Liver (tissue), 3 donors: ENCODE data around the gene XYLB.

Experiments
- FOXA1 ChIP-seq: IDR thresholded peaks from 2 replicates; pipeline ENCODE4 v1.6.1; 2016; ENCODE audit warnings: antibody characterized with exemption
- GABPA ChIP-seq, 2 donors: IDR thresholded peaks in 1 of 2; conservative IDR thresholded peaks in 1 of 2; 2 replicates each; pipeline ENCODE4 v1.6.1; 2016; ENCODE audit warnings: antibody characterized with exemption in 2 of 2, mild to moderate bottlenecking in 1 of 2, moderate library complexity in 1 of 2
- TF ChIP-seq, protein P1 (sequence below): fragments of 150-350 bp; IDR thresholded peaks from 2 replicates; pipeline ENCODE4 v1.5.1; 2017; ENCODE audit warnings: improper control_type of control experiment, low read depth, low read length; ENCODE audit not compliant: missing input control
- donor health status: healthy.
- donor health status: healthy.

DNA sequence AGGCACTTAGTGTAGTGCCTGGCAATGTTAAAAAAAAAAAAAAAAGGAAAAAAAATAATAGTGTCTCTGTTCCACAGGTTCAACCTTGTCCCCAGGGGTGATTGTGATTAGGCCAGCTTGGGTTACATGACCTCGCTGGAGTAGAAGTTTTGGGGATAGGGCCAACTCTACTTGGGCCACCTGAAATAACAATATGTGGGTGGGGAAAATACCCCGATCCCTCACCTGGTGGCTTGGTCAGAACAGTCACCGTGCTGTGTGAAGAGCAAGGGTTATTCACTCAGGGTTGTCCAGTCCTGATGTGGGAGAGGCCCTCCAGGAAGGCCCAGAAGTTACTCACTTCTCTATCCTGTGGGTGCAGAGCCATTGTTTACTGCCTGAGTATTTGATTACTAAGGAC is 19.5 kb downstream of the XYLB start:
- TF ChIP-seq, protein P1, sequence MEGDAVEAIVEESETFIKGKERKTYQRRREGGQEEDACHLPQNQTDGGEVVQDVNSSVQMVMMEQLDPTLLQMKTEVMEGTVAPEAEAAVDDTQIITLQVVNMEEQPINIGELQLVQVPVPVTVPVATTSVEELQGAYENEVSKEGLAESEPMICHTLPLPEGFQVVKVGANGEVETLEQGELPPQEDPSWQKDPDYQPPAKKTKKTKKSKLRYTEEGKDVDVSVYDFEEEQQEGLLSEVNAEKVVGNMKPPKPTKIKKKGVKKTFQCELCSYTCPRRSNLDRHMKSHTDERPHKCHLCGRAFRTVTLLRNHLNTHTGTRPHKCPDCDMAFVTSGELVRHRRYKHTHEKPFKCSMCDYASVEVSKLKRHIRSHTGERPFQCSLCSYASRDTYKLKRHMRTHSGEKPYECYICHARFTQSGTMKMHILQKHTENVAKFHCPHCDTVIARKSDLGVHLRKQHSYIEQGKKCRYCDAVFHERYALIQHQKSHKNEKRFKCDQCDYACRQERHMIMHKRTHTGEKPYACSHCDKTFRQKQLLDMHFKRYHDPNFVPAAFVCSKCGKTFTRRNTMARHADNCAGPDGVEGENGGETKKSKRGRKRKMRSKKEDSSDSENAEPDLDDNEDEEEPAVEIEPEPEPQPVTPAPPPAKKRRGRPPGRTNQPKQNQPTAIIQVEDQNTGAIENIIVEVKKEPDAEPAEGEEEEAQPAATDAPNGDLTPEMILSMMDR = no peak
- TF ChIP-seq FOXA1 (no peak), GABPA (IDR thresholded peaks at IDR 0.05 in 1 of 2, conservative IDR thresholded peaks at IDR 0.05 in 1 of 2) (no peak)
